ENCODE results near the gene RUNX2. TPM values are rescaled to one million over a fixed set of nuclear protein-coding genes. Genes with fewer than 3 reads are reported as not detected.

Gene RUNX2
- total and polyA plus RNA-seq, 2 of the 8 experiments (the other 6 are each of a cell fraction or from before 2014, with no cell fraction given): 0.26 to 1.2 TPM

GRCh38 chr6:45375449-45375848, 47.3 kb downstream of the RUNX2 start:
- Histone ChIP-seq H3K23ac (ENCODE audit: insufficient read length) (no peak overlapping the region), H2BK120ac (replicated peaks; ENCODE audit: low read depth, low read length) (no peak overlapping the region), H3K23me2 (ENCODE audit: low read depth, low read length) (peaks cover 7% of the 10 kb centered on the region), H3K14ac (ENCODE audit: insufficient read length) (no peak overlapping the region), H4K8ac (ENCODE audit: extremely low read depth, insufficient read depth, low read length) (no peak overlapping the region), H2BK5ac (ENCODE audit: low read depth, low read length) (no peak overlapping the region), H3K9me3 (ENCODE audit: insufficient read depth in 2 of 2, low read depth in 1 of 2, low read length in 1 of 2) (no peaks in the 10 kb centered on the region), H3K4me2 (ENCODE audit: insufficient read depth in 1 of 2, low read depth in 2 of 2, low read length in 2 of 2) (no peak overlapping the region; a peak in 1 of 4 replicates), H3K79me1 (ENCODE audit: low read depth, low read length) (no peaks in the 10 kb centered on the region; the same call in 1 of the 2 replicates), H3K4me3 (ENCODE audit: extremely low read depth in 1 of 4, insufficient read depth in 2 of 4, low read depth in 3 of 4, low read length in 4 of 4) (no peak overlapping the region), H3K56ac (replicated peaks; ENCODE audit: insufficient read length, low read depth, low read length) (no peak overlapping the region), H3K9ac (replicated peaks in 1 of 4; ENCODE audit: extremely low read depth in 1 of 4, low read depth in 3 of 4, low read length in 3 of 4) (no peak overlapping the region), H3K27me3 (replicated peaks in 1 of 4; ENCODE audit: control insufficient read depth in 3 of 4, extremely low read depth in 1 of 4, insufficient read depth in 3 of 4, low read length in 3 of 4) (no peaks in the 10 kb centered on the region), H4K91ac (replicated peaks; ENCODE audit: insufficient read length, low read length) (no peak overlapping the region), H2AFZ (ENCODE audit: low read length) (no peak overlapping the region), H4K5ac (ENCODE audit: insufficient read length, low read depth, low read length) (no peak overlapping the region), H2BK15ac (ENCODE audit: low read length) (no peak overlapping the region), H3K27ac (ENCODE audit: low read depth, low read length) (no peak overlapping the region), H4K20me1 (replicated peaks in 1 of 2; ENCODE audit: control insufficient read depth in 1 of 2, insufficient read depth in 2 of 2, low read length in 2 of 2) (no peaks in the 10 kb centered on the region), H2BK20ac (ENCODE audit: low read length) (no peak overlapping the region), H3K4ac (replicated peaks; ENCODE audit: insufficient read length, low read depth, low read length) (no peak overlapping the region), H3K79me2 (ENCODE audit: control insufficient read depth in 1 of 2, insufficient read depth in 2 of 2, low read length in 2 of 2) (peaks cover 0 to 48% of the 10 kb centered on the region in 2 experiments; a peak in 2 of 4 replicates), H3K4me1 (replicated peaks in 1 of 4; ENCODE audit: control insufficient read depth in 3 of 4, insufficient read depth in 4 of 4, low read length in 3 of 4) (peaks cover 0 to 4% (median 3%) of the 10 kb centered on the region in 4 experiments; a peak in 4 of 7 replicates), H3K36me3 (ENCODE audit: control insufficient read depth in 2 of 4, insufficient read depth in 4 of 4, low read length in 3 of 4) (no peaks in the 10 kb centered on the region), H3K18ac (ENCODE audit: extremely low read depth, low read length) (no peak overlapping the region), H2AK5ac (ENCODE audit: low read depth, low read length) (no peak overlapping the region), H2BK12ac (ENCODE audit: low read depth, low read length) (no peak overlapping the region)
- DNase-seq (ENCODE audit: low read depth in 1 of 2, low spot score in 2 of 2) (no peak), FAIRE-seq (no peak)
- POLR2A ChIA-PET (ENCODE audit: partially characterized antibody): interaction anchor here (0.7 to 1.2 kb wide), 6 partner anchors 9 to 720 kb away, joined by 3 to 4 read pairs (median 3); no protein-coding TSS in a partner anchor
- WGBS, 2 experiments (ENCODE audit: extremely low coverage in 1 of 2, insufficient coverage in 1 of 2, insufficient read length in 1 of 2, insufficient replicate concordance in 2 of 2, low coverage in 1 of 2, low lambda C conversion rate in 2 of 2, missing lambda C conversion rate in 1 of 2): 94% methylated on average over 3 of the region's 3 CpGs; no CpG with 5 or more reads in 1 of the 2 experiments
- CTCF ChIA-PET (ENCODE audit: partially characterized antibody): interaction anchor here (0.7 to 1.2 kb wide), 4 partner anchors 44 to 1740 kb away, joined by 3 to 5 read pairs (median 4); partner anchors contain the start of gene RUNX2
- TF ChIP-seq USF2 (IDR thresholded peaks at IDR 0.05; ENCODE audit: low read length) (no peak), RNF2 (IDR thresholded peaks at IDR 0.05; ENCODE audit: borderline replicate concordance, low read depth, low read length, missing control alignments, poor library complexity, severe bottlenecking) (no peak)

Measured in H1 (cell line).